GM19193 (cell line): Measurements from ENCODE around the gene CPLX3.

Source experiments
- POLR2A ChIP-seq: IDR thresholded peaks from 4 replicates; pipeline ENCODE4 v1.6.1; 2011; ENCODE audit not compliant: insufficient read depth, insufficient read length; ENCODE audit errors: extremely low read depth

CPLX3 gene

DNA sequence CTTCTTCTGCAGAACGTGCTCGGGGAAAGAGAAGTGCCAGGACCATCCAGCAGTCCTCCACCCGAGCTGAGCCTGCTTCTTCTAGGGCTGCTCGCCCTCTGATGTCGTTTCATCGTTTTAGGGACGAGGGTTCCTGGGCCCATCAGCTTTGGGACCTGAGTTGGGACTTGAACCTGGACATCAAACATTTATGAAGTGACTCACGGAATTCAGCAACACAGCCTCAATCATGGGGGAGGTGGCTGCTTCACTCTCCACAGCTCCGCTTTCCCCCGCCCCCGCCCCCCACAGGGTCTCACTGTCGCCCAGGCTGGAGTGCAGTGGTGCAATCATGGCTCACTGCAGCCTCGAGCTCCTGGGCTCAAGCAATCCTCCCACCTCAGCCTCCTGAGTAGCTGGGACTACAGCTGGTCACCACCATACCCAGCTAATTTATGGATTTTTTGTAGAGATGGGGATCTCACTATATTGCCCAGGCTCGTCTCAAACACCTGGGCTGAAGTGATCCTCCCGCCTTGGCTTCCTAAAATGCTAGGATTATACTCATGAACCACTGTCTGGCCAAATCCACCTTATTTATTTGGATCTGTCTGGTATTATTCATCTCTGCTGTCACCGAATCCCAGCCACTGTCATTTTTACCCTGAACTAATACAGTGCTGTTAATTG is 47.5 kb downstream of the CPLX3 start:
- no peak for TF ChIP-seq POLR2A

DNA sequence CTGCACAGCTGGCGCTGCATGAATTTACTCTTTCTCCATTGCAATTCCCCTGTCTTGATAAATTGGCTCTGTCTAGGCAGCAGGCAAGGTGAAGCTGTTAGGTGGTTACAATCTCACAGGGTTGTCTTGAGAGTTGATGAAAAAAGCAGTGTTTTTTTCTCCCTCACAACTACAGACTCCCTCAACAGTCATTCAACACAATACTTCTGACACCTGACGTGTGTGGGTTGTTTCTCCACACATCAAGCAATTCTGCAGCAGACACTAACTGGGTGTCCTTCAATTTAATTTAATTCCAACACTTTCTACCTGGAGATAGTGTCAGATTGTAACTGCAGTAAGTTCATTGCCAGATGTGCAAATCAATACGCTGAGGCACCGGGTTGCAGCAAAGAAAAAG is 51.8 kb downstream of the CPLX3 start:
- no peak for TF ChIP-seq POLR2A
